SK-N-SH (cell line): Measurements from ENCODE around the gene ATE1. TPM values are rescaled to one million over a fixed set of nuclear protein-coding genes. Genes with fewer than 3 reads are reported as not detected.

Source experiments
- CTCF ChIA-PET: fragments of 300-600, 350-600 bp; formaldehyde crosslinking; extraction: SDS; loops from one replicate; lab custom pipeline; 2021; lab: Yijun Ruan, JAX
- POLR2A ChIA-PET: fragments of 350-600 bp; sonication (Branson Sonifier 250); formaldehyde crosslinking; extraction: SDS; loops from one replicate; lab custom pipeline; 2020; ENCODE audit warnings: antibody characterized with exemption, inconsistent platforms; lab: Yijun Ruan, JAX
- DNase-seq: peaks from one replicate; pipeline ENCODE4 v3.0.0; 2012
- H2AFZ ChIP-seq: fragments of 200-600 bp; sonication (generic); 2 replicates; pipeline ENCODE4 v1.8.1; 2016; ENCODE audit warnings: antibody characterized with exemption, mild to moderate bottlenecking, low read depth
- H3F3A ChIP-seq: fragments of 200-600 bp; sonication (generic); replicated peaks from 2 replicates; pipeline ENCODE3; 2016; ENCODE audit warnings: antibody characterized with exemption, mild to moderate bottlenecking; ENCODE audit not compliant: insufficient read depth
- H3K27ac ChIP-seq, 2 experiments: fragments of 200-500 bp in 1 of 2; fragments of 200-600 bp in 1 of 2; sonication (Bioruptor generic) in 1 of 2; sonication (generic), shearing (Covaris generic) in 1 of 2; 2 replicates each; pipeline versions ENCODE4 v1.5.1 to v1.6.1; 2014 to 2016; ENCODE audit warnings: low read depth in 2 of 2, inconsistent platforms in 1 of 2, low read length in 1 of 2, mild to moderate bottlenecking in 1 of 2, mixed read lengths in 1 of 2
- H3K27me3 ChIP-seq: fragments of 200-600 bp; sonication (generic), shearing (Covaris generic); 2 replicates; pipeline ENCODE4 v1.6.1; 2016; ENCODE audit warnings: mixed run types; ENCODE audit not compliant: insufficient read depth
- H3K36me3 ChIP-seq, 2 experiments: fragments of 200-500 bp in 1 of 2; fragments of 200-600 bp in 1 of 2; sonication (Bioruptor generic) in 1 of 2; sonication (generic) in 1 of 2; replicated peaks in 1 of 2; 2 replicates each; pipeline versions ENCODE3 to v1.5.1; 2014 to 2016; ENCODE audit warnings: low read length in 1 of 2, mild to moderate bottlenecking in 1 of 2; ENCODE audit not compliant: insufficient read depth in 2 of 2, control insufficient read depth in 1 of 2
- H3K4me1 ChIP-seq, 2 experiments: fragments of 200-500 bp in 1 of 2; fragments of 200-600 bp in 1 of 2; sonication (Bioruptor generic) in 1 of 2; sonication (generic), shearing (Covaris generic) in 1 of 2; 2 replicates each; pipeline versions ENCODE4 v1.5.1 to v1.6.1; 2014 to 2016; ENCODE audit warnings: low read depth in 1 of 2, low read length in 1 of 2, mixed run types in 1 of 2; ENCODE audit not compliant: insufficient read depth in 2 of 2, control insufficient read depth in 1 of 2
- H3K4me2 ChIP-seq: fragments of 200-600 bp; sonication (generic), shearing (Covaris generic); 2 replicates; pipeline ENCODE4 v1.6.1; 2017; ENCODE audit warnings: mixed run types
- H3K4me3 ChIP-seq, 2 experiments: fragments of 200-500 bp in 1 of 2; fragments of 200-600 bp in 1 of 2; sonication (Bioruptor generic) in 1 of 2; sonication (generic), shearing (Covaris generic) in 1 of 2; 2 replicates each; pipeline versions ENCODE4 v1.5.1 to v1.8.1; 2014 to 2016; ENCODE audit warnings: low read depth in 2 of 2, inconsistent platforms in 1 of 2, low read length in 1 of 2, mild to moderate bottlenecking in 1 of 2, mixed read lengths in 1 of 2, moderate library complexity in 1 of 2
- H3K79me2 ChIP-seq: fragments of 200-600 bp; sonication (generic); 2 replicates; pipeline ENCODE4 v1.8.1; 2017; ENCODE audit warnings: mild to moderate bottlenecking; ENCODE audit not compliant: insufficient read depth
- H3K9ac ChIP-seq: fragments of 200-600 bp; sonication (generic); 2 replicates; pipeline ENCODE4 v1.6.1; 2017; ENCODE audit warnings: mixed run types
- H3K9me2 ChIP-seq: fragments of 200-600 bp; sonication (generic); 2 replicates; pipeline ENCODE4 v1.6.1; 2017; ENCODE audit warnings: mixed run types
- H3K9me3 ChIP-seq: fragments of 200-600 bp; sonication (generic); 2 replicates; pipeline ENCODE4 v1.6.1; 2017; ENCODE audit warnings: mixed run types, mild to moderate bottlenecking, moderate library complexity
- H4K20me1 ChIP-seq: fragments of 200-600 bp; sonication (generic); 2 replicates; pipeline ENCODE4 v1.6.1; 2017; ENCODE audit warnings: mild to moderate bottlenecking, mixed run types; ENCODE audit not compliant: insufficient read depth
- CHD2 ChIP-seq: fragments of 150-350 bp; IDR thresholded peaks from 2 replicates; pipeline ENCODE4 v1.6.1; 2018; ENCODE audit warnings: low read length; ENCODE audit not compliant: partially characterized antibody
- CTCF ChIP-seq: fragments of 200-600 bp; sonication (generic); IDR thresholded peaks from 2 replicates; pipeline ENCODE4 v1.6.1; 2017; ENCODE audit warnings: antibody characterized with exemption, mild to moderate bottlenecking, moderate library complexity
- EZH2phosphoT487 ChIP-seq: fragments of 200-600 bp; sonication (generic); IDR thresholded peaks from 2 replicates; pipeline ENCODE4 v1.6.1; 2017; ENCODE audit warnings: low read depth, mixed run types, mild to moderate bottlenecking, antibody characterized with exemption, moderate library complexity, borderline replicate concordance
- FOXJ3 ChIP-seq: sonication (generic); formaldehyde crosslinking; IDR thresholded peaks from 2 replicates; pipeline ENCODE4 v1.5.1; 2020; ENCODE audit warnings: mild to moderate bottlenecking, missing genetic modification reagents
- MAX ChIP-seq: IDR thresholded peaks from 2 replicates; pipeline ENCODE4 v1.4.0; 2012; ENCODE audit warnings: low read depth
- NFIC ChIP-seq: IDR thresholded peaks from 2 replicates; pipeline ENCODE4 v1.4.0; 2012; ENCODE audit warnings: borderline replicate concordance
- NRF1 ChIP-seq: IDR thresholded peaks from 2 replicates; pipeline ENCODE4 v1.6.1; 2012; ENCODE audit warnings: low read depth, mild to moderate bottlenecking, low read length
- PBX3 ChIP-seq: IDR thresholded peaks from 2 replicates; pipeline ENCODE4; 2012
- REST ChIP-seq: IDR thresholded peaks from 2 replicates; pipeline ENCODE4 v1.6.1; 2012; ENCODE audit warnings: mild to moderate bottlenecking, low read depth, low read length, moderate library complexity
- RFX5 ChIP-seq: IDR thresholded peaks from 2 replicates; pipeline ENCODE4 v1.6.1; 2012; ENCODE audit warnings: mild to moderate bottlenecking, improper control_type of control experiment, low read length
- RXRA ChIP-seq: IDR thresholded peaks from 2 replicates; pipeline ENCODE4 v1.4.0; 2012; ENCODE audit warnings: low read depth, mild to moderate bottlenecking, borderline replicate concordance
- SIN3A ChIP-seq: IDR thresholded peaks from 2 replicates; pipeline ENCODE4 v1.6.1; 2012; ENCODE audit warnings: low read depth, mild to moderate bottlenecking, low read length, moderate library complexity, borderline replicate concordance
- TCF12 ChIP-seq: IDR thresholded peaks from 2 replicates; pipeline ENCODE4 v1.4.0; 2012
- TEAD4 ChIP-seq: IDR thresholded peaks from 2 replicates; pipeline ENCODE4 v1.4.0; 2012; ENCODE audit warnings: mild to moderate bottlenecking, borderline replicate concordance; ENCODE audit not compliant: insufficient read depth
- USF1 ChIP-seq: IDR thresholded peaks from 2 replicates; pipeline ENCODE4 v1.4.0; 2012; ENCODE audit warnings: low read depth, borderline replicate concordance
- YY1 ChIP-seq: IDR thresholded peaks from 2 replicates; pipeline ENCODE4 v1.4.0; 2012; ENCODE audit warnings: low read depth, mild to moderate bottlenecking
- ZBTB33 ChIP-seq: IDR thresholded peaks from 2 replicates; pipeline ENCODE4 v1.4.0; 2012; ENCODE audit warnings: low read depth, borderline replicate concordance
- WGBS: methylation state at CpG from one replicate; pipeline ENCODE4 v1.1.6; 2017; ENCODE audit warnings: low lambda C conversion rate; 5-methylcytosine and 5-hydroxymethylcytosine counted together
- polyA plus RNA-seq, 3 experiments: library from polyadenylated mRNA; depleted of rRNA; stranded (reverse); fragments of >200 nt; gene quantifications; 2 replicates each; pipeline ENCODE4 v1.2.3, GENCODE V29; 2012

ATE1 gene
- polyA plus RNA-seq, 1 of the 3 experiments (the other 2 are of a cell fraction) = 6.3 TPM

- TF ChIP-seq MAX = no peak
- no peak for TF ChIP-seq RXRA
- no peak for TF ChIP-seq FOXJ3 (CRISPR knock-in tag)
- no peak for TF ChIP-seq ZBTB33
- no peak for TF ChIP-seq NRF1
- TF ChIP-seq SIN3A = no peak
- no peak for TF ChIP-seq PBX3
Observed at GRCh38 chr10:121739114-121739513, 188.7 kb downstream of the ATE1 start (continued).

GRCh38 chr10:121736315-121737130 is 191.3 kb downstream of the ATE1 start:
- DNase-seq = peak; percentile 69
- no peak overlapping the region; a peak in 1 of 4 replicates for H3K27ac ChIP-seq
- WGBS = 74% methylated on average over 13 of the region's 13 CpGs
- H3F3A ChIP-seq = peaks cover 4% of the 10 kb centered on the region
- H3K9me3 ChIP-seq = no peaks in the 10 kb centered on the region
- H3K79me2 ChIP-seq = no peaks in the 10 kb centered on the region
- H3K36me3 ChIP-seq = peaks cover 0 to 3% of the 10 kb centered on the region in 2 experiments
- no peaks in the 10 kb centered on the region for H3K27me3 ChIP-seq
- H3K4me3 ChIP-seq = no peak overlapping the region
- ChIA-PET CTCF (interaction anchor here (0.5 to 6.4 kb wide), 24 partner anchors 10 to 798 kb away, joined by 3 to 56 read pairs (median 3); no protein-coding TSS in a partner anchor), POLR2A (no interaction called here)
- no peak overlapping the region for H3K9ac ChIP-seq
- H3K4me2 ChIP-seq = no peak overlapping the region
- H2AFZ ChIP-seq = no peak overlapping the region
- peaks cover 5 to 26% of the 10 kb centered on the region in 2 experiments; a peak in 2 of 4 replicates for H3K4me1 ChIP-seq
- H4K20me1 ChIP-seq = no peaks in the 10 kb centered on the region
- H3K9me2 ChIP-seq = no peaks in the 10 kb centered on the region
- no peak for TF ChIP-seq YY1
- TF ChIP-seq TEAD4 = no peak
- TF ChIP-seq NFIC = no peak
- peak; percentile 70 for TF ChIP-seq CHD2
- TF ChIP-seq ZBTB33 = no peak
- TF ChIP-seq REST = no peak
- no peak for TF ChIP-seq USF1
- no peak for TF ChIP-seq EZH2phosphoT487
- TF ChIP-seq CTCF = no peak
- TF ChIP-seq RFX5 = no peak
- peak; percentile 43; the same call in 1 of the 2 replicates for TF ChIP-seq TCF12
- peak; percentile 30; the same call in 1 of the 2 replicates for TF ChIP-seq FOXJ3 (CRISPR knock-in tag)
